ENCODE measurements around the gene OR5T3.

DNA sequence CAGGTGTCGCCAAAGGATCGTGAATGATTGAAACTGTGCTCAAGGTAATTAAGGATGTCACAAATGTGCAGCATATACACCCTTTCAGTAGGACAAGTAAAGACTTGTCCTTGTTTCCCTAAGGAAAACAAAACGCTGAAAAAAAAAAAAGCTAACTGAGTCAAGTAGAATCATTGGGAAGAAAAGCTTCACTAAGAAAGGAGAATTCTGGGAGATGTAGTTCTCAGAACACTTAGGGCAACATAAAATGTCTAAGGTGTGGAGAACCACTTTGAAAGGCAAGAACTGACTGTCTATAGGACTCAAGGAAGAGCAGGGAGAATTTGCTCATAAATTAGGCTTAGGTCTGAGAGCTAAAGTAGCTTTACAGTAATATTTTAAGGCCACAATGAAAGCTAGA is 19.0 kb downstream of the OR5T3 start:
- TF ChIP-seq, protein P1, sequence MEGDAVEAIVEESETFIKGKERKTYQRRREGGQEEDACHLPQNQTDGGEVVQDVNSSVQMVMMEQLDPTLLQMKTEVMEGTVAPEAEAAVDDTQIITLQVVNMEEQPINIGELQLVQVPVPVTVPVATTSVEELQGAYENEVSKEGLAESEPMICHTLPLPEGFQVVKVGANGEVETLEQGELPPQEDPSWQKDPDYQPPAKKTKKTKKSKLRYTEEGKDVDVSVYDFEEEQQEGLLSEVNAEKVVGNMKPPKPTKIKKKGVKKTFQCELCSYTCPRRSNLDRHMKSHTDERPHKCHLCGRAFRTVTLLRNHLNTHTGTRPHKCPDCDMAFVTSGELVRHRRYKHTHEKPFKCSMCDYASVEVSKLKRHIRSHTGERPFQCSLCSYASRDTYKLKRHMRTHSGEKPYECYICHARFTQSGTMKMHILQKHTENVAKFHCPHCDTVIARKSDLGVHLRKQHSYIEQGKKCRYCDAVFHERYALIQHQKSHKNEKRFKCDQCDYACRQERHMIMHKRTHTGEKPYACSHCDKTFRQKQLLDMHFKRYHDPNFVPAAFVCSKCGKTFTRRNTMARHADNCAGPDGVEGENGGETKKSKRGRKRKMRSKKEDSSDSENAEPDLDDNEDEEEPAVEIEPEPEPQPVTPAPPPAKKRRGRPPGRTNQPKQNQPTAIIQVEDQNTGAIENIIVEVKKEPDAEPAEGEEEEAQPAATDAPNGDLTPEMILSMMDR (IDR thresholded peaks at IDR 0.05; ENCODE audit: insufficient read depth, low read depth, low read length): no peak
- TF ChIP-seq EZH2 (IDR thresholded peaks at IDR 0.05; ENCODE audit: insufficient read depth, low read length): no peak

Measured in astrocyte (in vitro differentiated cells and primary cell).